ENCODE data around the gene RASIP1. TPM values are rescaled to one million over a fixed set of nuclear protein-coding genes. Genes with fewer than 3 reads are reported as not detected.

RASIP1 gene
- total RNA-seq, 4 donors from 2014 or later = 5.9 to 105 (median 31.9) TPM

- DNase-seq = peak; percentile 81 to 82
- intact Hi-C loops (cut with DNase I; ENCODE audit: low total_unique reads) = no loop called here
- peaks cover 0 to 11% of the 10 kb centered on the region in 2 donors for H3K4me1 ChIP-seq
These were observed 23.7 kb downstream of the RASIP1 start for GRCh38 chr19:48716562-48717291.

GRCh38 chr19:48715681-48716171, 24.7 kb downstream of the RASIP1 start:
- intact Hi-C loops (cut with DNase I; ENCODE audit: low total_unique reads) = no loop called here
- Histone ChIP-seq H3K27ac (peak overlapping the region; percentile 83 to 92), H3K27me3 (no peaks in the 10 kb centered on the region), H3K4me3 (peak overlapping the region; percentile 39 to 40), H3K4me1 (peaks cover 0 to 11% of the 10 kb centered on the region in 2 donors), H3K36me3 (no peaks in the 10 kb centered on the region), H3K9me3 (peaks cover 0 to 4% of the 10 kb centered on the region in 2 donors)
- peak; percentile 51 to 63 for DNase-seq
- TF ChIP-seq POLR2A (IDR thresholded peaks at IDR 0.05) (no peak), CTCF (IDR thresholded peaks at IDR 0.05) (no peak)

More at GRCh38 chr19:48716562-48717291, 23.7 kb downstream of the RASIP1 start:
- Histone ChIP-seq H3K9me3 (no peaks in the 10 kb centered on the region), H3K27ac (peak overlapping the region; percentile 83 to 92), H3K27me3 (no peaks in the 10 kb centered on the region), H3K4me3 (peak overlapping the region; percentile 39 to 40), H3K36me3 (no peaks in the 10 kb centered on the region)
- no peak for TF ChIP-seq CTCF (IDR thresholded peaks at IDR 0.05)
- TF ChIP-seq POLR2A (IDR thresholded peaks at IDR 0.05) = peak in 1 of 2 donors; percentile 31

- intact Hi-C loops (cut with DNase I; ENCODE audit: low total_unique reads) = no loop called here
- peak overlapping the region; percentile 39 to 40 for H3K4me3 ChIP-seq
- TF ChIP-seq POLR2A (IDR thresholded peaks at IDR 0.05) (no peak), CTCF (IDR thresholded peaks at IDR 0.05) (no peak)
- H3K27ac ChIP-seq = peak overlapping the region; percentile 83 to 92
- peak in 1 of 2 donors; percentile 58 for DNase-seq
- no peaks in the 10 kb centered on the region for H3K36me3 ChIP-seq
- peaks cover 0 to 4% of the 10 kb centered on the region in 2 donors for H3K9me3 ChIP-seq
- peaks cover 0 to 9% of the 10 kb centered on the region in 2 donors for H3K4me1 ChIP-seq
- H3K27me3 ChIP-seq = no peaks in the 10 kb centered on the region
These were observed 25.4 kb downstream of the RASIP1 start for GRCh38 chr19:48714759-48715675.

GRCh38 chr19:48713864-48714755, 26.3 kb downstream of the RASIP1 start:
- intact Hi-C loops (cut with DNase I; ENCODE audit: low total_unique reads) = no loop called here
- Histone ChIP-seq H3K27me3 (no peaks in the 10 kb centered on the region), H3K4me1 (peaks cover 0 to 3% of the 10 kb centered on the region in 2 donors), H3K4me3 (peak overlapping the region; percentile 49 to 66), H3K9me3 (peaks cover 0 to 4% of the 10 kb centered on the region in 2 donors), H3K36me3 (no peaks in the 10 kb centered on the region), H3K27ac (peak overlapping the region; percentile 85 to 92)
- DNase-seq = peak; percentile 99 to 100
- TF ChIP-seq CTCF (IDR thresholded peaks at IDR 0.05) (peak in 2 of 4 experiments; percentile 5 to 42), POLR2A (IDR thresholded peaks at IDR 0.05) (peak; percentile 62 to 66)

Measured in uterus (tissue), 4 donors.